Thymus (tissue), 11 donors: ENCODE data around the gene C13orf46. TPM values are rescaled to one million over a fixed set of nuclear protein-coding genes. Genes with fewer than 3 reads are reported as not detected.

ENCODE experiments used
- DNase-seq, 9 donors: peaks; one replicate each; pipeline ENCODE4 v3.0.0-alpha.2; 2013; ENCODE audit warnings: low spot score in 9 of 9, low read depth in 6 of 9, missing footprints in 1 of 9
- H3K27ac ChIP-seq, 2 donors: one replicate each; pipeline ENCODE4 v1.5.1; 2013; ENCODE audit warnings: control low read depth in 1 of 2, low read depth in 1 of 2, low read length in 1 of 2, mild to moderate bottlenecking in 1 of 2, moderate library complexity in 1 of 2
- H3K27me3 ChIP-seq, 2 donors: one replicate each; pipeline ENCODE4 v1.5.1; 2013; ENCODE audit warnings: low read length in 1 of 2; ENCODE audit not compliant: control insufficient read depth in 2 of 2, insufficient read depth in 1 of 2
- H3K36me3 ChIP-seq, 2 donors: one replicate each; pipeline ENCODE4 v1.5.1; 2013; ENCODE audit warnings: low read length in 1 of 2, mild to moderate bottlenecking in 1 of 2, moderate library complexity in 1 of 2; ENCODE audit not compliant: control insufficient read depth in 2 of 2, insufficient read depth in 2 of 2
- H3K4me1 ChIP-seq, 2 donors: one replicate each; pipeline ENCODE4 v1.5.1; 2013; ENCODE audit warnings: low read length in 2 of 2; ENCODE audit not compliant: control insufficient read depth in 2 of 2, insufficient read depth in 2 of 2
- H3K4me3 ChIP-seq, 2 donors: one replicate each; pipeline ENCODE4 v1.5.1; 2013; ENCODE audit warnings: low read length in 2 of 2, control low read depth in 1 of 2, mild to moderate bottlenecking in 1 of 2
- H3K9me3 ChIP-seq, 2 donors: one replicate each; pipeline ENCODE4 v1.5.1; 2013; ENCODE audit warnings: low read length in 1 of 2, mild to moderate bottlenecking in 1 of 2; ENCODE audit not compliant: control insufficient read depth in 2 of 2, insufficient read depth in 1 of 2
- WGBS: extraction: QIAGEN DNeasy Blood & Tissue Kit; methylation state at CpG from one replicate; pipeline ENCODE4 v1.1.7; 2013; 5-methylcytosine and 5-hydroxymethylcytosine counted together
- polyA plus RNA-seq: library from polyadenylated mRNA; stranded (reverse); fragments of 200-250 nt; gene quantifications from one replicate; pipeline ENCODE4 v1.2.3, GENCODE V29; 2013
- total RNA-seq: library from RNA; stranded (reverse); fragments of 120-200 nt; gene quantifications from one replicate; pipeline ENCODE4 v1.2.4, GENCODE V29; 2013
- donor health status: healthy.

The C13orf46 gene
- total and polyA plus RNA-seq, 2 donors, result 0.05 to 1.1 TPM

DNA sequence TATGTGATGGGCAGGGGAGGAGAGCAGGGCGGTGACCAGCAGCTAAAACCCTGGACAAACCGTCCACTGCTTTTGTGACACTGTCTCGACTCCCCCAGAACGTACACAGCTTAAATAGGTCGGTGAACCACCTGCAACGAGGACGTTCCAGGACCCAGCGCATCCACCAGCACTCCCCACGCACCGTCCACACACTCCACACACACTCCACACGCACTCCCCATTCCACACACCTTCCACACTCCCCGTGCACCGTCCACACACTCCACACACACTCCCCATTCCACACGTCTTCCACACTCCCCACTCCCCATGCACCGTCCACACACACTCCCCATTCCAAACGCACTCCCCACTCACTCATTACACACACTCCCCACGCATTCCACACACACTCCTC, 38.3 kb upstream of the C13orf46 start:
- no peak for DNase-seq
- H3K27me3 ChIP-seq, result no peaks in the 10 kb centered on the region
- peaks cover 2 to 8% of the 10 kb centered on the region in 2 donors for H3K9me3 ChIP-seq
- H3K4me3 ChIP-seq, result no peak overlapping the region
- WGBS, result 97% methylated on average over 17 of the region's 17 CpGs
- H3K27ac ChIP-seq, result no peak overlapping the region
- peaks cover 52 to 64% of the 10 kb centered on the region in 2 donors for H3K36me3 ChIP-seq
- no peaks in the 10 kb centered on the region for H3K4me1 ChIP-seq

DNA sequence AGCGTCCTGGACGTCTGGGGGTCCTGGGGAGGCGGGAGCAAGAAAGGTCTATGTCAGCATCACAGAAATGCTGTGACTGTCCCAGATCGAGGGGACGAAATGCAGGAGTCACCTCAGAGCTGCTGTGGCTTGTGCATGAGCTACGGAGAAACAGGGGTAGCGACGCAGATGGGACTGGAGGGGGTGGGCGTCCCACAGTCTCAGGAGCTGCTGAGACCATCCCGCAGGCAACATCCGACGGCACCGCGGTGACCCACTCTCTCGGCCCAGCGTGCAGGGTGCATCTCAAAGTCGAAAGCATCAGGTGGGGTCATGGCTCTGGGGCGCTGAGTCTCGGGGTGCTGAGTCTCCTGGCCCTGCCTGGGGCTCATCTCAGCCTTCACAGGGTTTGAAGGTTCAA, 37.4 kb upstream of the C13orf46 start:
- H3K9me3 ChIP-seq, result peaks cover 2 to 8% of the 10 kb centered on the region in 2 donors
- H3K4me1 ChIP-seq, result no peaks in the 10 kb centered on the region
- DNase-seq, result no peak
- WGBS, result 97% methylated on average over 19 of the region's 19 CpGs
- no peak overlapping the region for H3K4me3 ChIP-seq
- H3K27ac ChIP-seq, result no peak overlapping the region
- no peaks in the 10 kb centered on the region for H3K27me3 ChIP-seq
- H3K36me3 ChIP-seq, result peaks cover 44 to 55% of the 10 kb centered on the region in 2 donors

DNA sequence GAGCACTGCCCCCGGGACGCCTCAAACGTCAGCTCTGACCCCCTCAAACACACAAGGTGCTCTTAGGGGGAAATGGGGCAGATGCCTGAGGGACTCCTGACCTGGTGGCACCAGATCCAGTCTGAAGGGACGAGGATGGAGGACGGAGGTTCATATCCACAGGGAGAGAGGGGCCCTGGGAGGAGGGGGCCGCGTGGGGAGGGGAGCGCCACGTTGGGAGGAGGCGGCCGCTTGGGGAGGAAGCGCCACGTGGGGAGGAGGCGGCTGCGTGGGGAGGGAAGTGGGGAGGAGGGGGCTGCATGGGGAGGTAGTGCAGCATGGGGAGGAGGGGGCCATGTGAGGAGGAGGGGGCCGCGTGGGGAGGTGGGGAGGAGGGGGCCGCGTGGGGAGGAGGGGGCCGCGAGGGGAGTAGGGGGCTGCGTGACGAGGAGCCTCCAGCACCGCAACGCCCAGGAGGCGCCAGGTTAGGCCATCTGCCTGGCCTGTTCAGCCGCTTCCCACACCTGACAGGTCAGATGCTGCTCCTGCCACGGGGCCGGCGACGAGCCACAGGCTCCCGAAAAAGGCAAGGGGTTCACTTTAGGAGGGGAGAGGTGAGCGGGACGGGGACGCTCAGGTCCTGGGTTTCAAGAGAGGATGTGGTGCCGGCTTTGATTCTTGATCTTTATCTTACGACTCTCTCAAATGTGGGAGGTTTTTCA, 36.7 kb upstream of the C13orf46 start:
- 88% methylated on average over 37 of the region's 37 CpGs for WGBS
- Histone ChIP-seq H3K4me3 (no peak overlapping the region), H3K27ac (no peak overlapping the region), H3K36me3 (peaks cover 37 to 49% of the 10 kb centered on the region in 2 donors), H3K9me3 (peaks cover 2 to 8% of the 10 kb centered on the region in 2 donors), H3K27me3 (no peaks in the 10 kb centered on the region), H3K4me1 (no peaks in the 10 kb centered on the region)
- DNase-seq, result no peak

DNA sequence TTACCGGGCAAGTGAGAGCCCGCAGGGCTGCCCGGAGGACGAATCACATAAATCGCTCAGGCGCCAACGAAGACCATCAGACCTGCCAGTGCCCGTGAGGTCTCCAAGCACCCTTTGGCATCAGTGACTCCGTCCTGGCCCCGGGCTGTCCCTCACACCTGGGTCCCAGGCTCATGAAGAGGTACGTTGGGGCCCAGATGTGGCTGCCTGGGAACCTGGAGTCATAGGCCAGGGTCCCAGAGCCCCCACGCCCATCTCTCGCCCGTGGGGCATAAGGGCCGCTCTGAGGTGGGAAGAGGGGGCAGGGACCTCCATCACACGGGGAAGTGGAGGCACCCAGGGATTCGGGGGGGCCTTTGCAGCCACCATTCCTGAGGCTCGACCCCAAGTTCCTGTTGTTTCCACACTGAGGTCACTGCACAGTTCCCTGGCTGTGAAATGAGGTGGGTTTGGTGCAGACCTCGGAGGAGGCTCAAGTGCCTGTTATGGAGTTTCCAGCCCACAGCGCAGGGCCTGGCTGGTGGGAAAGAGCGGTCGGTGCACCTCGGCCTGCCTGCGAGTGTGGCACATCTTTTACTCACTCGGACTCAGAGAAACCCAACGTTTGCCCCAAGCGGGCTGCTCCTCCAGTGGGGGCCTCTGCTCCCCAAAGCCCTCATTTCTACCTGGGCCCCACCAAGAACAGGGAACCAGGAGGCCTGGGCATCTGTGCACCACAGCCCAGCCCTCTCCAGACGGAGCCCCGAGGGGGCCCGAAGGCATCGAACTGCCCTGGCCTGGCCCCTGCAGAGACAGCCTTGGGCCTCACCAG, 35.9 kb upstream of the C13orf46 start:
- no peaks in the 10 kb centered on the region for H3K4me1 ChIP-seq
- H3K4me3 ChIP-seq, result no peak overlapping the region
- H3K9me3 ChIP-seq, result peaks cover 2 to 8% of the 10 kb centered on the region in 2 donors
- peaks cover 33 to 43% of the 10 kb centered on the region in 2 donors for H3K36me3 ChIP-seq
- no peak overlapping the region for H3K27ac ChIP-seq
- no peak for DNase-seq
- 94% methylated on average over 31 of the region's 31 CpGs for WGBS
- H3K27me3 ChIP-seq, result no peaks in the 10 kb centered on the region

DNA sequence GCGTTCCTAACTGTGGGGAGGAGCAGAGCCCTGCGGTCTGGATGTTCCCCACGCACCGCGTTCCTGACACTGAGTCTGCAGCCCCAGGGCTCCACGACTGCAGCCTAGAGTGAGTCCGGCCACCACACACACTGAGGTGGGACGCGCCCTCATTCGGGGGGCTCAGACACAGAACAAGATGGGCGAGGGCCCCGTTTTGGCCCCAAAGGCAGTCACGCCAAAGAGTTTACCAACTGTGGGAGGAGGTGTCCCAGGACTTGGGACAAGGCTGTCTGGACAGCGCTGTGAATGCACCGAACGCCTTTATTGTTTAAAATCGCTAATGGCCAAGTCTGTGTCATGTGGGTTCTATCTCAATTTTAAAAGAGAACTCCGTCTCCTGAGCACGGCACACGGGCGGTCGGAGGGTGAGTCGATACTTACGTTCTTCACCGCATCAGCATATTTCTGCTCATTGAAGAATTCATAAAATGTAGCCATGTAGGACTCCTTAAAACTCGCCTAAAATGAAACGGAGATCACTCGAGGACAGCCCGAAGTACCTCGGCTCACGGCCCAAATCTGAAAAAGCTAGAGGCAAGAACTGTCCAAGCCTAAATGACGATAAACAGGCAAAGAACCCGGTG, 35.2 kb upstream of the C13orf46 start:
- no peaks in the 10 kb centered on the region for H3K4me1 ChIP-seq
- DNase-seq, result no peak
- no peak overlapping the region for H3K4me3 ChIP-seq
- no peaks in the 10 kb centered on the region for H3K27me3 ChIP-seq
- WGBS, result 87% methylated on average over 33 of the region's 33 CpGs
- H3K27ac ChIP-seq, result no peak overlapping the region
- H3K9me3 ChIP-seq, result peaks cover 2 to 8% of the 10 kb centered on the region in 2 donors
- H3K36me3 ChIP-seq, result peaks cover 29 to 36% of the 10 kb centered on the region in 2 donors

DNA sequence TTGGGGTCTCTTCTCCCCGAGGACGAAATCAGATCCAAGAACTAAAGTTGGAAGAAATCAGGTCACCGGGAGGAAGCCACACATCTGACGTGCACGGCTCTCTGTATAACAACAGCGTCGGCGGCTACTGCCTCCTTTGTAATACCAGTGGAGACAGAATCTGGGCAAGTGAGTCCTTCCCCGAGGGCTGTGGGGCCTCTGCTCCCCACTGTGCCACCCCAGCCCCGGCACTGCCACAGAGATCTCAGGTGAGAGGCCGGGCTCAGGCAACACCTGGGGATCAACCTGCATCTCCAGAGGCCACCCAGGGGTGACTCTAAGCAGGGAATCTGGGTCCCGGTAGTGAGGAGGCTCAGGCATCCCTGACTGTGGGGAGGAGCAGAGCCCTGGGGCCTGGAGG, 33.7 kb upstream of the C13orf46 start:
- no peaks in the 10 kb centered on the region for H3K27me3 ChIP-seq
- no peak for DNase-seq
- H3K4me1 ChIP-seq, result no peaks in the 10 kb centered on the region
- peaks cover 2 to 8% of the 10 kb centered on the region in 2 donors for H3K9me3 ChIP-seq
- no peak overlapping the region for H3K27ac ChIP-seq
- H3K4me3 ChIP-seq, result no peak overlapping the region
- 97% methylated on average over 12 of the region's 12 CpGs for WGBS
- peaks cover 29 to 37% of the 10 kb centered on the region in 2 donors for H3K36me3 ChIP-seq

DNA sequence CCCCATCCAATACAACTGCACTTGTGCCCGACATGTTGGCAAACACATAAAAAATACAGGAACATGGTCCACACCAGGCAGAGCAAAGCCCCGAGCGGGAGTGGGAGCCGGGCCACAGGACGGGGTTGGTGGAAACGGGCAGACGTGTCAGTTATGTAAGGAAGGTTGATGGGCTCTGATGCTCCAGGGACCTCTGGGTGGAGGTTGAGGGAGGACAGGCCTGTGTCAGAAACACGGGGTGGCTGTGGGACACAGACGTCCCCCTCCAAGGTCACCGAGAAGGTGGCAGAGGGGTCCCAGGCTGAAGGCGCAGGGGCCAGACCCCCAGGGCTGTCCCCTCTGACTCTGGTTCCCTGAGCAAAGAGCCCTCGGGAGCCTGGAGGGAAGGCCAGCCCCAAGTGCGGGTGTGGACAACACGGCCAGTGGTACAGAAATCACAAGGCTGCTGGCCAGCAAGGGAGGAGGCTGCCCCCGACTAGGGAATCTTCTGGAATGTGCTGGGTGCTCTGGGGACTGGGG, 31.4 kb upstream of the C13orf46 start:
- DNase-seq, result no peak

DNA sequence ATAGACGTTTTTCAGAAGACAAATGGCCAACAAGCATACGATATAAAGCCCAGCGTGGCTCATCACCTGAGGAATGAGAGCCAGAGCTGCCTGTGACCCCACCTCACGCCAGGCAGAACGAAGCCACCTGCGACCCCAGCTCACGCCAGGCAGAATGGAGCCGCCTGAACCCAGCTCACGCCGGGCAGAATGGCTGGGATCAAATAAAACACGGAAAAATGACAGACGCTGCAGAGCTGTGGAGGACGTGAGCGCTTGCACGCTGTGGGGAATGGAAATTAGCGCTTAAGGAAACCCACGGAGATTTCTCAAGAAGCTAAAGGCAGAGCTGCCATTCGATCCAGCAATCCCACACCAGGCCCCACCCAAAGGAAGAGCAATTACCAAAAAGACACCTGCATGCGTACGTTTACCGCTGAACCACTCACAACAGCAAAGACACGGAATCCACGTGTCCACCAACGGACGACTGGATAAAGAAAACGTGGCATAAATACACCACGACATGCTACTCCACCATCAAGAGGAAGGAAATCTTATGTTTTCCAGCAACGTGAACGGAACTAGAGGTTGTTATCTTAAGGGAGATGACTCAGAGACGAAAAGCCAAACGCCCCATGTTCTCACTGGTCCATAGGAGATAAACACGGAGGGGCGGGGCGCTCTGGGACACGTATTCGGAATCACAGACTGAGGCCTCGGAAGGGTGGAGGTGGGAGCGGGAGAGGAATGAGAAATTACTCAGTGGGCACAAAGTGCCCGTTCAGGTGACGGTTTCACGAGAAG, 30.7 kb upstream of the C13orf46 start:
- no peak for DNase-seq
- Histone ChIP-seq H3K9me3 (no peaks in the 10 kb centered on the region), H3K27ac (no peak overlapping the region), H3K4me1 (no peaks in the 10 kb centered on the region), H3K36me3 (peaks cover 11 to 15% of the 10 kb centered on the region in 2 donors), H3K27me3 (no peaks in the 10 kb centered on the region), H3K4me3 (no peak overlapping the region)
- whole genome bisulfite sequencing, result 94% methylated on average over 41 of the region's 41 CpGs

More for the DNA sequence above, 31.4 kb upstream of the C13orf46 start:
- Histone ChIP-seq H3K4me1 (no peaks in the 10 kb centered on the region), H3K4me3 (no peak overlapping the region), H3K27ac (no peak overlapping the region), H3K27me3 (no peaks in the 10 kb centered on the region), H3K36me3 (peaks cover 15 to 22% of the 10 kb centered on the region in 2 donors), H3K9me3 (no peaks in the 10 kb centered on the region)
- 95% methylated on average over 15 of the region's 15 CpGs for WGBS
